ENCODE data around the gene CARD10. TPM values are rescaled to one million over a fixed set of nuclear protein-coding genes. Genes with fewer than 3 reads are reported as not detected.

Gene CARD10
- total RNA-seq, 4 donors from 2014 or later, result 2.6 to 5.7 (median 4.4) TPM

GRCh38 chr22:37453696-37454095, 65.5 kb downstream of the CARD10 start:
- Histone ChIP-seq H3K27me3 (peaks cover 3 to 42% (median 34%) of the 10 kb centered on the region in 3 donors), H3K9me3 (no peaks in the 10 kb centered on the region), H3K36me3 (no peaks in the 10 kb centered on the region), H3K27ac (no peak overlapping the region), H3K4me1 (no peaks in the 10 kb centered on the region), H3K4me3 (no peak overlapping the region)
- DNase-seq, result no peak
- in situ Hi-C loops (cut with MboI; ENCODE audit: low sequenced_read_pairs in 4 of 4) (loop anchor here in 1 of 4 donors (10.0 kb wide), 1 partner anchor 129 kb away; no protein-coding TSS in a partner anchor), intact Hi-C loops (cut with DNase I; ENCODE audit: low total_unique reads) (no loop called here)
- TF ChIP-seq POLR2A (IDR thresholded peaks at IDR 0.05), result no peak
- TF ChIP-seq, protein P1, sequence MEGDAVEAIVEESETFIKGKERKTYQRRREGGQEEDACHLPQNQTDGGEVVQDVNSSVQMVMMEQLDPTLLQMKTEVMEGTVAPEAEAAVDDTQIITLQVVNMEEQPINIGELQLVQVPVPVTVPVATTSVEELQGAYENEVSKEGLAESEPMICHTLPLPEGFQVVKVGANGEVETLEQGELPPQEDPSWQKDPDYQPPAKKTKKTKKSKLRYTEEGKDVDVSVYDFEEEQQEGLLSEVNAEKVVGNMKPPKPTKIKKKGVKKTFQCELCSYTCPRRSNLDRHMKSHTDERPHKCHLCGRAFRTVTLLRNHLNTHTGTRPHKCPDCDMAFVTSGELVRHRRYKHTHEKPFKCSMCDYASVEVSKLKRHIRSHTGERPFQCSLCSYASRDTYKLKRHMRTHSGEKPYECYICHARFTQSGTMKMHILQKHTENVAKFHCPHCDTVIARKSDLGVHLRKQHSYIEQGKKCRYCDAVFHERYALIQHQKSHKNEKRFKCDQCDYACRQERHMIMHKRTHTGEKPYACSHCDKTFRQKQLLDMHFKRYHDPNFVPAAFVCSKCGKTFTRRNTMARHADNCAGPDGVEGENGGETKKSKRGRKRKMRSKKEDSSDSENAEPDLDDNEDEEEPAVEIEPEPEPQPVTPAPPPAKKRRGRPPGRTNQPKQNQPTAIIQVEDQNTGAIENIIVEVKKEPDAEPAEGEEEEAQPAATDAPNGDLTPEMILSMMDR (IDR thresholded peaks at IDR 0.05 in 4 of 5, conservative IDR thresholded peaks at IDR 0.05 in 1 of 5), result no peak
- no peak for ATAC-seq

- Histone ChIP-seq H3K27ac (no peak overlapping the region), H3K9me3 (no peaks in the 10 kb centered on the region), H3K4me1 (no peaks in the 10 kb centered on the region), H3K27me3 (peaks cover 5 to 38% (median 23%) of the 10 kb centered on the region in 3 donors), H3K36me3 (no peaks in the 10 kb centered on the region), H3K4me3 (no peak overlapping the region)
- ATAC-seq (no peak), DNase-seq (no peak)
- intact Hi-C loops (cut with DNase I; ENCODE audit: low total_unique reads), result no loop called here
- TF ChIP-seq POLR2A (IDR thresholded peaks at IDR 0.05), result no peak
- TF ChIP-seq, protein P1 (IDR thresholded peaks at IDR 0.05 in 4 of 5, conservative IDR thresholded peaks at IDR 0.05 in 1 of 5), result no peak
- in situ Hi-C loops (cut with MboI; ENCODE audit: low sequenced_read_pairs in 4 of 4), result loop anchor here in 1 of 4 donors (10.0 kb wide), 1 partner anchor 126 kb away; no protein-coding TSS in a partner anchor
These were observed 68.0 kb downstream of the CARD10 start for GRCh38 chr22:37451218-37451617.

DNA sequence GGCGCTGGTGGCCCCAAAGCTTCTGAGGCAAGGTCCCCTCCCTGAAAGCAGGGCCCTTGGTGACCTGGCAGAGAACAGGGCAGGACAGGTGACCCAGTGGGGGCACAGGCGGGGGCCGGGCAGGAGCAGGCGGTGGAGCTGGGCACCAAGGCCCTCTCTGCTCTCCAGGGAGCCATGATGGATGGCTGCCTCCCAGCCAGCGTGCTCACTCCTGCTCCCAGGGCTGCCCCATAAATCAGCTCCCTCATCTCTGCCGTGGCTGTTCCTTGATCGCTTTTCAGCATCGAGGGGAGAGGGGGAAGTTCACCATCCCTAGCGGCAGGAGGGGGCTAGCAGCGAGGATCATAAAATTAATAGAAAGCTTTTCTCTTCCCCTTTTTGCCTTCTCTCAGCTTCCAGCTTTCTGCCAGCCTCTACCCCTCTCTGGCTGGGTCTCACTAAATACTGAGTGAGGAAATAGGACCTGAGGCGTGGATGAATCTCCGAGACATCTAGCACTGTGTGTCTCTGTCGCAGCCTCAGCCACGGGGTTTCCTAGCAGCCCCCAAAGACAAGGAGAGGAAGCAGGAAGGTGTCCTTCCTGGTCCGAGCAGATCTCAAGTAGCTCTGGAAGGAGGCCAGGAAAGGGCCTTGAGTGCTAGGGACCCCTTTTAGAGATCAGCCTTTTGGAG, 69.7 kb downstream of the CARD10 start:
- no peaks in the 10 kb centered on the region for H3K4me1 ChIP-seq
- DNase-seq, result no peak

DNA sequence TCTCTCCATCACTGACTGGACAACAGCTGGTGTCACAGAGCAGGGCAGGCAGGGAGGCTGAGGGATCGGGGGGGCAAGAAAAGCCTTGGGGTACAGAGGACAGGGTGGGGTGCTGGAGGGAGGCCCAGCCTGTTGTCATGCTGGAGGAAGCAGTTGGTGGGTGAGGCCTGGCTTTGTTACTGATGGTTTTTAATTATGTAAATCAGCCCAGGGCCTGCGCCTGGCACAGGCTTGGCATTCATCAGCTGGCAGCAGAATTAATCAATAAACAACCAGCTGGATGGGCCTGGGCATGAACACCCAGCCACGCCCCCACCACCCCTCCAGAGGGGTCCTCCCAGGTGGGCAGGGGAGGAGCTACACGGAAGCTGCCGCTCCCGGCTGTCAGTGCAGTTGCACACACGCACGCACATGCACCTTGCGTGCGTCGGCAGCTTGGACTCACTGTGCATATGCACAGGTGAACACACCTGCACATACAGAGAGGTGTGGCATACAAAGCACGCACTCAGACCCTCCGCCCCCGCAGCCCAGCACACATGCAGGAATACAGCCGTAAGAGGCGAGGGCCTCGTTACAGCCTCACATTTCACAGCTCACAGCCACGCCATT, 70.6 kb downstream of the CARD10 start:
- in situ Hi-C loops (cut with MboI; ENCODE audit: low sequenced_read_pairs in 4 of 4) (no loop called here), intact Hi-C loops (cut with DNase I; ENCODE audit: low total_unique reads) (no loop called here)
- ATAC-seq (no peak), DNase-seq (no peak)
- Histone ChIP-seq H3K4me3 (no peak overlapping the region), H3K27me3 (peaks cover 5 to 26% (median 17%) of the 10 kb centered on the region in 3 donors), H3K9me3 (no peaks in the 10 kb centered on the region), H3K4me1 (no peaks in the 10 kb centered on the region), H3K36me3 (no peaks in the 10 kb centered on the region), H3K27ac (no peak overlapping the region)
- TF ChIP-seq, protein P1 (IDR thresholded peaks at IDR 0.05 in 4 of 5, conservative IDR thresholded peaks at IDR 0.05 in 1 of 5), result no peak
- no peak for TF ChIP-seq POLR2A (IDR thresholded peaks at IDR 0.05)

More for the DNA sequence above, 69.7 kb downstream of the CARD10 start:
- Histone ChIP-seq H3K36me3 (no peaks in the 10 kb centered on the region), H3K27me3 (peaks cover 5 to 31% (median 20%) of the 10 kb centered on the region in 3 donors), H3K27ac (no peak overlapping the region), H3K4me3 (no peak overlapping the region), H3K9me3 (no peaks in the 10 kb centered on the region)
- in situ Hi-C loops (cut with MboI; ENCODE audit: low sequenced_read_pairs in 4 of 4) (loop anchor here in 1 of 4 donors (10.0 kb wide), 1 partner anchor 125 kb away; no protein-coding TSS in a partner anchor), intact Hi-C loops (cut with DNase I; ENCODE audit: low total_unique reads) (no loop called here)
- no peak for TF ChIP-seq POLR2A (IDR thresholded peaks at IDR 0.05)
- TF ChIP-seq, protein P1 (IDR thresholded peaks at IDR 0.05 in 4 of 5, conservative IDR thresholded peaks at IDR 0.05 in 1 of 5), result no peak
- no peak for ATAC-seq
